GM12878 (cell line): ENCODE data around the gene FBXW12.

Experiments
- TARDBP ChIP-seq: IDR thresholded peaks from 2 replicates; pipeline ENCODE4 v1.6.1; 2016; ENCODE audit warnings: borderline replicate concordance
- TF ChIP-seq, protein P1 (sequence below): IDR thresholded peaks from 2 replicates; pipeline ENCODE4 v1.6.1; 2011; ENCODE audit warnings: low read depth, low read length, improper control_type of control experiment, borderline replicate concordance

DNA sequence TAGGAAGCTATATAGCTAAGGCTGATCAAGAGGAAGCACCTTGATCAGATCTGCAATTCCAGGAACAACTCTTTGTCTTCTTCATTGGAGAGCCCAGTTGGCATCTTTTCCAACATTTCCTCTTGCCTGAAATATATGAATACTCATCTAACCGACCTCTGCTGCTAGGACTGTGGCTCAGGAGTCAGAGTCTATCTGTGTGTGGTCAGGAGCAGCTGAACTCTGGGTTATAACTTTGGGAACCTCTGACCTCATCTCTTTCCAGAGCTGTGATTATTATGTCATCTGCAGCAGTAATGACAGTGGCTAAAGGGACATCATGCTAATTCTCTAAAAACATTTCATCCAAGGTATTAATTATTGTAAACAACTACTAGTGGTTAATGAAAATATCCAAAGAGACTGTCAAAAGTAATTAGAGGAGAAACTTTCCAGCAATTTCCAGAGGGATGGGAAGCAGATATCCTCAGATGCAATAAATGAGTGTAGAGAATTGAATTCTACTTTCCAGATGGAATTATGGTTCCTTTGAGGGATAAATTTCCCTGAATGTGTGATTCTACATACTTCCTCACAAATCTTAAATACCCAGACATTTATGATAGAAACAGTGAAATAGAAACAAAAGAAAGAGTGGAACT lies 27.0 kb upstream of the FBXW12 start:
- TF ChIP-seq, protein P1, sequence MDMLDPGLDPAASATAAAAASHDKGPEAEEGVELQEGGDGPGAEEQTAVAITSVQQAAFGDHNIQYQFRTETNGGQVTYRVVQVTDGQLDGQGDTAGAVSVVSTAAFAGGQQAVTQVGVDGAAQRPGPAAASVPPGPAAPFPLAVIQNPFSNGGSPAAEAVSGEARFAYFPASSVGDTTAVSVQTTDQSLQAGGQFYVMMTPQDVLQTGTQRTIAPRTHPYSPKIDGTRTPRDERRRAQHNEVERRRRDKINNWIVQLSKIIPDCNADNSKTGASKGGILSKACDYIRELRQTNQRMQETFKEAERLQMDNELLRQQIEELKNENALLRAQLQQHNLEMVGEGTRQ: no peak
- no peak for TF ChIP-seq TARDBP
